HG03354 (cell line): Measurements from ENCODE around the gene TEAD4.
"Not testable (repeated sequence)": the region's sequence is repeated elsewhere in the genome, so short reads cannot be mapped to it uniquely, and the experiment has no call there.

Experiments
- ATAC-seq: cut with Tn5 transposase; IDR thresholded peaks from one replicate; pipeline ENCODE4 v1.9.1; 2021; ENCODE audit warnings: mild to moderate bottlenecking; ENCODE audit not compliant: unreplicated experiment, poor library complexity, severe bottlenecking

The TEAD4 gene

GRCh38 chr12:3042394-3042793, 83.2 kb downstream of the TEAD4 start:
- no peak for ATAC-seq

DNA sequence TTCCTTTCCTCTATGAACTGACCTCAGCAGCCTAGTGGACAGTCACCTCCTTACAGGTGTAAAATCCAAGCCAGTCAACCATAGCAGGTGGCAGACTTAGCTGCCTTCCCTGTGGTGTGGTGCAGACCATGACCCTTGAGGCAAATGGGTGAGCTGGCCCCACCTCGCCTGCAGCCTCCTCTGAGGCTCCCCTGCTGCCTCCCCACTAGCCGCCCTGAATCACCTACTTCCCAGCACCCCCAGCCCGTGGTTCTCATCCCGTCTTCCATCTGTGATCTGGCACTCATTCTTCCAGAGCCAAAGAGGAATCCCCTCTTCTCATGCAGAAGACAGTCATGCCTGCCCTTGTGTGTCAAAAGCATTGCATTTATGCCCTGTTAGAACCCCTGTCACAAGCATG, 83.6 kb downstream of the TEAD4 start:
- no peak for ATAC-seq

DNA sequence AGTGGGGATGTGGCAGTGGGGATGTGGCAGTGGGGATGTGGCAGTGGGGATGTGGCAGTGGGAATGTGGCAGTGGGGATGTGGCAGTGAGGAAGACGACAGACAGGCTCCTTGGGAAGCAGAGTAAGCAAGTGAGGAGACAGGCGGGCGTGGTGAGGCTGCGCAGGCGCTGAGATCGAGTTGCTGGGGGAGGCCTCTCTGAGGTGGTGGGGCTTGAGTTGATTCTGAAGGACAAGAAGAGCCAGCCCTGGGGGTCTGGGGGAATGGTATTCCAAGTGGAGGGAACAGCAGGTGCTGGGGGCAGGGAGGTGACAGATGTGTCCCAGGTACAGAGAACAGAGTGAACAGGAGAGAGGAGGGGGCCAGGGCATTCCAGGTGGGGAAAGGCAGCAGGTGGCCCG, 84.2 kb downstream of the TEAD4 start:
- ATAC-seq: no peak

GRCh38 chr12:3044141-3044630, 85.0 kb downstream of the TEAD4 start:
- no peak for ATAC-seq

GRCh38 chr12:3045494-3045893, 86.3 kb downstream of the TEAD4 start:
- no peak for ATAC-seq

- ATAC-seq: no peak
Observed at GRCh38 chr12:3045989-3046388, 86.8 kb downstream of the TEAD4 start.

DNA sequence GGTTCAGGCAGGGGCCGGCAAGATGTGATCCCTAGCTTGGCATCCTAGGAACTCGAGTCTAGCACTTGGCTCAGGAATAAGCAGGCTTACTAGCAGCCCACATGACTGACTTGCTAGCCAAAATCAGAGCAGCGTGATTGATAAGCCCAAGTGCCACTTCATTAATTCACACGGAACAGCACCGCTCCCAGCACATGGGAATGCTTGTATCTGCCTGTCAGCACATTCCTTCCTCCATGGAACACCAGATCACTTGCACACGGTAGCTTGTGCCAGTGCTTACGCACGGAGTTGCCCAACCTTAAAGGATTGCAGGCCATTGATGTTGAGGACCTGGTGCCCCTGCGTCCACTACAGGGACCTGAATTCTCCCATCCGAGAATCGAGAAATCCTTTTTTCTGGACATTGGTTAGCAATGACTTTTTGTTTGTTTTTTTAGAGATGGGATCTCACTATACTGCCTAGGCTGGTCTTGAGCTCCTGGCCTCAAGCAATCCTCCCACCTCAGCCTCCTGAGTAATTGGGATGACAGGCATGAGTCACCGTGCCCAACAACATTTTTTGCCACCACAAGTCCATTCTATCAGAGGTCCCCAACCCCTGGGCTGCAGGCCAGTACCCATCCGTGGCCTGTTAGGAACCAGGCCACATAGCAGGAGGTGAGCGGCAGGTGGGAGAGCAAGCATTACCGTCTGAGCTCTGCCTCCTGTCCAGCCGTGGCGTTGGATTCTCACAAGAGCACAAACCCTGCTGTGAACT, 87.4 kb downstream of the TEAD4 start:
- ATAC-seq: no peak

- no peak for ATAC-seq
Observed at GRCh38 chr12:3047961-3048360, 88.8 kb downstream of the TEAD4 start.

DNA sequence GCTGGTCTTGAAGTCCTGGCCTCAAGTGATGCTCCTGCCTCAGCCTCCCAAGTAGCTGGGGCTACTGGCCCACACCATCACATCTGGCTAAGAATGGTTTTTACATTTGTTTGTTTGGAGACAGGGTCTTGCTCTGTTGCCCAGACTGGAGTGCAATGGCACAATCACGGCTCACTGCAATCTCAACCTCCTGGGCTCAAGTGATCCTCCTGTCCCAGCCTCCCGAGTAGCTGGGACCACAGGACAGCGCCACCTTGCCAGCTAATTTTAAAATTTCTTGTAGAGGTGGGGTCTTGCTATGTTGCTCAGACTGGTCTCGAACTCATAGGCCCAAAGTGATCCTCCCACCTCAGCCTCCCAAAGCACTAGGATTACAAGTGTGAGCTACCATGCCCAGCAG, 89.3 kb downstream of the TEAD4 start:
- no peak for ATAC-seq

- ATAC-seq: no peak
Observed at GRCh38 chr12:3049176-3049575, 90.0 kb downstream of the TEAD4 start.

DNA sequence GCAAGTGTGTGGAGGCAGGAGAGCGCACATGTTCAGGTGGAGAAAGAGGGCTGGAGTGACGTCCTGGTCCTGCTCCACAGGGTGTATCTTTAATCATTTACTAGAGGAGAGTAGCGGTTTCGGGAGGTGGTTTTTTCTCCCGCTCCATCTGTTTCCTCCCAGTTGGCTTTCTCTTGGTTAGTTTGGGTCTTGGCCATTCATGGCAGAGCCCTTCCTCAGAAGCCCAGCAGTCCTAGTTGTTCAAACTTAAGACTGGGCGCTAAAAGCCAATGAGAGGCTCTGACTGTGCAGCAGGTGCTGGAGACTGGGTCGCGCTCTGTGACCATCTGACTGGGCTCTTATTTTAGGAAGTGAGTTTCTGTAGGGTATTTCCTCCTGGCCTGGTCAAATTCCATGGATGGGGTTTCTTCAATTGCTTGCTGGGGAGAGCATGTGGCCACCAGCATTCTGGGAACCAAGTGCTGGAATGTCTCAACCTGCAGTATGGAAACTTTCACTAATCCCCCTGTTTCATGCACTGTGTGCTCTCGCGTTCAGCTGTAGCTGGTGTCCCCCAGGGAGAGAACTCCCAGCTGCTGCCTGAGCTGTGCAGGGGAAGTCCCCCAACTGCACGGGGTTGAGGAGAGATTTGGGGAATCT, 90.5 kb downstream of the TEAD4 start:
- ATAC-seq: no peak

GRCh38 chr12:3054374-3054773, 95.2 kb downstream of the TEAD4 start:
- ATAC-seq: no peak

DNA sequence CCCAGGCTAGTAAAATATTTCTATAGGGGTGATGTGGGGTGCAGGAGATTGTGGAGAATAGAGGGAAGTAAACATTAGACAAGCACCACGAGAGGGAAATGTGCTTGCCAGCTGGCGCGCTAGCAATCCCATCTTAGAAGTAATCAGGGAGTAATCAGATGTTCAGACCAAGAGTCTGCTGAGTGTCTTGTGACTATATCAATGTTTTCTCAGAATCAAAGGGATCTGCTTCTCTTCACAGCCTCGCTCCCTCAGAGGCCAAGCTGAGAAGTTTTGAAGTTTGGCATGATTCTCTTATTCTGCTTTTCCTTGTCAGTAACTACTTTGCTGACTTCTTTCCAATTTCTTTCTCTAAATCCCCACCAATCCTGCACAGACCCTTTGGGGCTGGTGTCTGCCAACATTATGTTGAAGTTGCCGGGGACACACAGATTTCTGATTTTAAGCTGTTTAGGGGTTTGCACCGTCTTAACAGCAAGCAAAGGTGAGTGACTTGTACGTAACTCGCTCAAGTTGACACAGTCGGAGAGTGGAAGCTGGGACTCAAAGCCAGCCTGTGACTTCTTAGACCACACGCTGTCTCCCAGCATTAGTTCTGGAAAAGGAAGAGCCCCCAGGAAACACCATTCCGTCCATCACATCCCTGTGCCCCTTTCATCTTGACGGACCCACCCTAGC, 96.0 kb downstream of the TEAD4 start:
- ATAC-seq: no peak

DNA sequence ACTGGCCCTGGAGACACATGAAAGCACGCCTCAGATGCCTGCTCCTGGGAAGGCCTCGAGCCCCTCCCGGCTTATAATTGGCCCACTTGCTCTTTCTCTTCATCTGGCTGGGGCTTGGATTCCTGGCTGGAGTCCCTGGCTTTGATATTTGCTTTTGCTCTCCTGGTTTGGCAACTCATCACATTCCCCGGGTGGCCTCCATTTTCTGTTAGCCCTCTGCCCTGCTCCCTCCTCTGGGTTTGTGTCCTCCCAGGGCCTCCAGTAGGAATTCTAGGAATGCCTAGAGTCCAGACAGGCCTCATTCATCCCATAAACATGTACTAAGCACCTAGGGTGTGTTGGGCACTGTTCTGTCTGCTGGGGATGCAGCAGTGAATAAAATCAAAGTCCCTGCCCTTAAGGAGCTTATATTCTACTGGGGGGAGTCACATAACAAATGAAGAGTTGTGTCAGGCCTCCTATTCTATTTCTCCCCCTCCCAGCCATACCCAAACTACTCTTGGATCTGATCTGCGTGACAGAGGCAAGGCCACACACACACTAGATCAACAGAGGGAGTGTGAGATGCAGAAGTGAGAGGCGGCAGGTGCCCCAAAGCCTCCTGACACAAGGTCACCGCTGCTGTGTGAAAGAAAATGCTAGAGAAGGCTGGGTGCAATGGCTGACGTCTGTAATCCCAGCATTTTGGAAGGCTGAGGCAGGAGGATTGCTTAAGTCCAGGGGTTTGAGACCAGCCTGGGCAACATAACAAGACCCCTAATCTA, 96.7 kb downstream of the TEAD4 start:
- ATAC-seq: no peak

- no peak for ATAC-seq
Observed at GRCh38 chr12:3061059-3061458, 101.9 kb downstream of the TEAD4 start.

DNA sequence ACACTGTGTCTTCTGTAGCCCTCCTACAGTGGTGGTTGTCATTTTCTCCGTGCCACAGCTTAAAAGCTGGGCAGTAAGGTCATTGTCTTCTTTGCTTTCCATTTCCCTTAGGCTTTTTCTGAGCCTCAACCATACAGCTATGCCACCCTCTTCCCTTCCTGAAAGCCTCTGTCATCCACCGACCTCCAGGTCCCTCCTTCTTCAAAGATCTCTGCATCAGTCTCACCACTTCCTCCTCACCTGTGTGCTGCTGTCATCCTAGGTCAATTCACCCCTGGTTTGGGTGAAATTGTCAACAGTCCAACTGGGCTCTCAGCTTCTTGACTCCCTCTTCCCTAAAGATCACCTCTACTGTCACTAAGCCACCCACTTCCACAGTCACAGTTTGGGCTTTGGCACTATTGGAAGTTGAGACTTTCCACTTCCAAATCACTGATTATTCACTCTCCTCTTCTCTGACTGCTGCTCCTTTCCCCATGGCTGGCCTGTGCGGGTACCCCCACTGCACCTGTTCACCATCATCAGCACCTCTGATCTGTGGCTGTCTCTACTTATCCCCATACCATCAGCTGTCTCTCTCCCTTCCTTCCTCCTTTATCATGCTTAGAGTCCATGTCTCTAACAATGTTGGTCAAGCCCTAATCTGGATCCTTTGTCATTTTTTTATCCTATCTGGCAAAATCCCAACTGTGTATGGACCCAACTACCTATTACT, 102.5 kb downstream of the TEAD4 start:
- no peak for ATAC-seq

GRCh38 chr12:3065300-3065699, 106.1 kb downstream of the TEAD4 start:
- no peak for ATAC-seq

DNA sequence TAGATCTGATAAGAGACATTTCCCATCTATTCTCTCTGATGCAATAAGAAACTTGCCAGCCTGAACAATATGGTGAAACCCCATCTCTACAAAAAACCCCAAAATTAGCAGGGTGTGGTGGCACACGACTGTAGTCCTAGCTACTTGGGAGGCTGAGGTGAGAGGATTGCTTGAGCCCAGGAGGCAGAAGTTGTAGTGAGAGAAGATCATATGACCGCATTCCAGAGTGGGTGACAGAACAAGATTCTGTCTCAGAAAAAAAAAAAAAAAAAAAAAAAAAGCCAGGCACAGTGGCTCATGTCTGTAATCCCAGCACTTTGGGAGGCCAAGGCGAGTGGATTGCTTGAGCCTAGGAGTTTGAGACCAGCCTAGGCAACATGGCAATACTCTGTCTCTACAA, 106.6 kb downstream of the TEAD4 start:
- not testable (repeated sequence) for ATAC-seq

GRCh38 chr12:3069714-3070113, 110.5 kb downstream of the TEAD4 start:
- ATAC-seq: no peak

GRCh38 chr12:3071107-3071506, 111.9 kb downstream of the TEAD4 start:
- ATAC-seq: no peak
